BE2C (cell line): ENCODE measurements around the gene NEGR1.

ENCODE experiments used
- DNase-seq: peaks from one replicate; pipeline ENCODE4 v3.0.0-alpha.2; 2020
- H3K27me3 ChIP-seq: fragments of 250-450 bp; sonication (Bioruptor Pico); 2 replicates; pipeline ENCODE4 v1.5.1; 2020; ENCODE audit warnings: mild to moderate bottlenecking
- H3K36me3 ChIP-seq: fragments of 250-450 bp; sonication (Bioruptor Pico); 2 replicates; pipeline ENCODE4 v1.5.1; 2020; ENCODE audit warnings: mild to moderate bottlenecking
- H3K4me1 ChIP-seq: fragments of 250-450 bp; sonication (Bioruptor Pico); 2 replicates; pipeline ENCODE4 v1.5.1; 2020
- H3K4me3 ChIP-seq: 2 replicates; pipeline ENCODE4 v1.5.1; 2011; ENCODE audit warnings: low read depth, low read length
- H3K9me3 ChIP-seq: fragments of 250-450 bp; sonication (Bioruptor Pico); 2 replicates; pipeline ENCODE4 v1.5.1; 2020
- CTCF ChIP-seq: IDR thresholded peaks from 2 replicates; pipeline ENCODE4 v1.5.1; 2012; ENCODE audit warnings: mild to moderate bottlenecking, low read depth, low read length

NEGR1 gene

GRCh38 chr1:71533950-71534349, 748.4 kb downstream of the NEGR1 start:
- H3K36me3 ChIP-seq, result no peaks in the 10 kb centered on the region

GRCh38 chr1:71532343-71532742, 750.0 kb downstream of the NEGR1 start:
- Histone ChIP-seq H3K36me3 (no peaks in the 10 kb centered on the region), H3K4me1 (no peaks in the 10 kb centered on the region), H3K9me3 (no peaks in the 10 kb centered on the region), H3K4me3 (no peak overlapping the region), H3K27me3 (no peaks in the 10 kb centered on the region)
- TF ChIP-seq CTCF, result no peak
- no peak for DNase-seq

More at GRCh38 chr1:71533950-71534349, 748.4 kb downstream of the NEGR1 start:
- H3K4me1 ChIP-seq, result no peaks in the 10 kb centered on the region
- no peaks in the 10 kb centered on the region for H3K9me3 ChIP-seq
- no peaks in the 10 kb centered on the region for H3K27me3 ChIP-seq
- DNase-seq, result no peak
- H3K4me3 ChIP-seq, result no peak overlapping the region
- TF ChIP-seq CTCF, result no peak

- Histone ChIP-seq H3K9me3 (no peaks in the 10 kb centered on the region), H3K27me3 (no peaks in the 10 kb centered on the region), H3K4me1 (no peaks in the 10 kb centered on the region), H3K4me3 (no peak overlapping the region), H3K36me3 (no peaks in the 10 kb centered on the region)
- no peak for DNase-seq
- no peak for TF ChIP-seq CTCF
Measured at GRCh38 chr1:71526824-71527223, 755.5 kb downstream of the NEGR1 start.

GRCh38 chr1:71522721-71523120, 759.6 kb downstream of the NEGR1 start:
- H3K27me3 ChIP-seq, result no peaks in the 10 kb centered on the region
- no peak for TF ChIP-seq CTCF
- no peaks in the 10 kb centered on the region for H3K9me3 ChIP-seq
- no peak for DNase-seq
- no peaks in the 10 kb centered on the region for H3K36me3 ChIP-seq
- H3K4me3 ChIP-seq, result no peak overlapping the region
- H3K4me1 ChIP-seq, result no peaks in the 10 kb centered on the region

GRCh38 chr1:71521655-71522264, 760.6 kb downstream of the NEGR1 start:
- no peaks in the 10 kb centered on the region for H3K9me3 ChIP-seq
- H3K4me3 ChIP-seq, result no peak overlapping the region
- no peaks in the 10 kb centered on the region for H3K36me3 ChIP-seq
- no peaks in the 10 kb centered on the region for H3K27me3 ChIP-seq
- peak; percentile 11 for DNase-seq
- H3K4me1 ChIP-seq, result no peaks in the 10 kb centered on the region
- peak; percentile 54 for TF ChIP-seq CTCF

- Histone ChIP-seq H3K4me3 (no peak overlapping the region), H3K9me3 (no peaks in the 10 kb centered on the region), H3K36me3 (no peaks in the 10 kb centered on the region), H3K4me1 (no peaks in the 10 kb centered on the region), H3K27me3 (no peaks in the 10 kb centered on the region)
- no peak for DNase-seq
- no peak for TF ChIP-seq CTCF
Measured at GRCh38 chr1:71511505-71511904, 770.8 kb downstream of the NEGR1 start.
